ENCODE data around the gene RNF138. TPM values are rescaled to one million over a fixed set of nuclear protein-coding genes. Genes with fewer than 3 reads are reported as not detected.
"Not testable (repeated sequence)": the region's sequence is repeated elsewhere in the genome, so short reads cannot be mapped to it uniquely, and the experiment has no call there.

RNF138 gene
- total RNA-seq, 2 donors from 2014 or later = 45.2 to 59.6 TPM

DNA sequence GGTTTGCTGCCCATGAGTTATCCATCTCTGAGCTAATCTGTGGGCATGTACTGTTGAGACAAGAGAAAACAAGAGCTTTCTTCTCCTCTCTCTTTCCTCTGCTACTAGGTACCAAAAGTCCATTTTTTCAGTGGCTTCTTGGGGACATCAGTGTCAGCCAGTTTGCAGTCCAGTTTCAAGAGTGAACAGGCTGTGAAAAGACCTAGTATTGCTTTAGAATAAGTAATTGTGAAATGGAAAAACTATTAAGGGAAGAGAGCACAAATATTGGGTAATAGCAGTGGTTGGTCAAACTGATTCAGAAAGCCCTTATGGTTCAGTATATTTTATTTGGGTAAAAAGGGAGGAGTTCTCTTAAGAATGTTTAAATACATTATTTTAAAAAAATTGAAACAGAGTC lies 65.2 kb downstream of the RNF138 start:
- H3K36me3 Mint-ChIP-seq (ENCODE audit: low read depth) = no peaks in the 10 kb centered on the region
- no peak for DNase-seq
- no peaks in the 10 kb centered on the region for H3K4me1 ChIP-seq (ENCODE audit: control insufficient read depth, insufficient read depth, low read length)
- H3K9me3 ChIP-seq (ENCODE audit: control insufficient read depth, low read length) = no peaks in the 10 kb centered on the region
- no peak overlapping the region for H3K4me3 ChIP-seq (ENCODE audit: low read length)
- H3K27me3 ChIP-seq (ENCODE audit: control insufficient read depth, insufficient read depth, low read length, poor library complexity, severe bottlenecking) = peaks cover 5% of the 10 kb centered on the region
- no peak overlapping the region for H3K9ac ChIP-seq (ENCODE audit: extremely low read depth, low read length, poor library complexity, severe bottlenecking)
- H3K4me1 Mint-ChIP-seq = peaks cover 4% of the 10 kb centered on the region
- H3K36me3 ChIP-seq (ENCODE audit: control insufficient read depth, insufficient read depth, low read length) = no peaks in the 10 kb centered on the region
- H3K9me3 Mint-ChIP-seq = no peaks in the 10 kb centered on the region
- TF ChIP-seq, protein P1, sequence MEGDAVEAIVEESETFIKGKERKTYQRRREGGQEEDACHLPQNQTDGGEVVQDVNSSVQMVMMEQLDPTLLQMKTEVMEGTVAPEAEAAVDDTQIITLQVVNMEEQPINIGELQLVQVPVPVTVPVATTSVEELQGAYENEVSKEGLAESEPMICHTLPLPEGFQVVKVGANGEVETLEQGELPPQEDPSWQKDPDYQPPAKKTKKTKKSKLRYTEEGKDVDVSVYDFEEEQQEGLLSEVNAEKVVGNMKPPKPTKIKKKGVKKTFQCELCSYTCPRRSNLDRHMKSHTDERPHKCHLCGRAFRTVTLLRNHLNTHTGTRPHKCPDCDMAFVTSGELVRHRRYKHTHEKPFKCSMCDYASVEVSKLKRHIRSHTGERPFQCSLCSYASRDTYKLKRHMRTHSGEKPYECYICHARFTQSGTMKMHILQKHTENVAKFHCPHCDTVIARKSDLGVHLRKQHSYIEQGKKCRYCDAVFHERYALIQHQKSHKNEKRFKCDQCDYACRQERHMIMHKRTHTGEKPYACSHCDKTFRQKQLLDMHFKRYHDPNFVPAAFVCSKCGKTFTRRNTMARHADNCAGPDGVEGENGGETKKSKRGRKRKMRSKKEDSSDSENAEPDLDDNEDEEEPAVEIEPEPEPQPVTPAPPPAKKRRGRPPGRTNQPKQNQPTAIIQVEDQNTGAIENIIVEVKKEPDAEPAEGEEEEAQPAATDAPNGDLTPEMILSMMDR (conservative IDR thresholded peaks at IDR 0.05) = no peak
- H3K4me3 Mint-ChIP-seq = no peak overlapping the region
- H3K27ac Mint-ChIP-seq = no peak overlapping the region
- peaks cover 13% of the 10 kb centered on the region for H3K27me3 Mint-ChIP-seq (ENCODE audit: insufficient read depth)
- H3K27ac ChIP-seq (ENCODE audit: low read depth, low read length) = no peak overlapping the region

DNA sequence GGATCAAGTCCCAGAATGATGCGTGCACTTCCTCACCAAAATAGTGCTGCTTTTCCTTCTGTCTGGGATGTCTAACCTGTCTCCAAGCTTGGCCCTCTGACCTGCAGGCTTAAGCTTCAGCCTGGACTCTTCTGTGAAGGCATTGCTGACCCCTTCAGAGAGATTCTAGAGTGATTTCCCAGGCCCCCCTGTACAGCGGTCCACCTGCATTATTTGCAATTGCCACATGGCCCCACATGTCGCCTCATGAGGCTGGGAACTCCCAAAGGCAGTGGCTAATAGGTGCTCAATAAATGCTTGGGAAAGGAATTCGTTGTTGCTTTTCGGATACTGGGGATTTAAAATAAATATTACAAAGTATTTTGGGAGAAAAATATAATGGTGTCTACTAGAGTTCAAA lies 65.9 kb downstream of the RNF138 start:
- no peak overlapping the region for H3K9ac ChIP-seq (ENCODE audit: extremely low read depth, low read length, poor library complexity, severe bottlenecking)
- Mint-ChIP-seq H3K4me1 (peaks cover 4% of the 10 kb centered on the region), H3K9me3 (no peaks in the 10 kb centered on the region), H3K27ac (no peak overlapping the region), H3K4me3 (no peak overlapping the region), H3K27me3 (ENCODE audit: insufficient read depth) (peaks cover 13% of the 10 kb centered on the region), H3K36me3 (ENCODE audit: low read depth) (no peaks in the 10 kb centered on the region)
- H3K36me3 ChIP-seq (ENCODE audit: control insufficient read depth, insufficient read depth, low read length) = no peaks in the 10 kb centered on the region
- H3K27ac ChIP-seq (ENCODE audit: low read depth, low read length) = no peak overlapping the region
- TF ChIP-seq, protein P1 (conservative IDR thresholded peaks at IDR 0.05) = no peak
- no peak for DNase-seq
- H3K4me3 ChIP-seq (ENCODE audit: low read length) = no peak overlapping the region
- no peaks in the 10 kb centered on the region for H3K9me3 ChIP-seq (ENCODE audit: control insufficient read depth, low read length)
- H3K4me1 ChIP-seq (ENCODE audit: control insufficient read depth, insufficient read depth, low read length) = no peaks in the 10 kb centered on the region
- 82 to 90% methylated on average over 5 of the region's 5 CpGs for WGBS, 2 experiments (ENCODE audit: insufficient coverage in 1 of 2, insufficient read length in 1 of 2)
- H3K27me3 ChIP-seq (ENCODE audit: control insufficient read depth, insufficient read depth, low read length, poor library complexity, severe bottlenecking) = peaks cover 5% of the 10 kb centered on the region

- DNase-seq = peak; percentile 94
- H3K27me3 ChIP-seq (ENCODE audit: control insufficient read depth, insufficient read depth, low read length, poor library complexity, severe bottlenecking) = peaks cover 5% of the 10 kb centered on the region
- TF ChIP-seq, protein P1 (conservative IDR thresholded peaks at IDR 0.05) = peak; percentile 93
- 26 to 29% methylated on average over 10 to 22 of the region's 22 CpGs for WGBS, 2 experiments (ENCODE audit: insufficient coverage in 1 of 2, insufficient read length in 1 of 2)
- H3K27ac Mint-ChIP-seq = no peak overlapping the region
- H3K27me3 Mint-ChIP-seq (ENCODE audit: insufficient read depth) = peaks cover 13% of the 10 kb centered on the region
- peak overlapping the region; percentile 34 for H3K4me3 Mint-ChIP-seq
- H3K4me1 Mint-ChIP-seq = peaks cover 4% of the 10 kb centered on the region
- no peak overlapping the region for H3K9ac ChIP-seq (ENCODE audit: extremely low read depth, low read length, poor library complexity, severe bottlenecking)
- H3K9me3 ChIP-seq (ENCODE audit: control insufficient read depth, low read length) = no peaks in the 10 kb centered on the region
- H3K4me1 ChIP-seq (ENCODE audit: control insufficient read depth, insufficient read depth, low read length) = no peaks in the 10 kb centered on the region
- no peaks in the 10 kb centered on the region for H3K9me3 Mint-ChIP-seq
- H3K36me3 ChIP-seq (ENCODE audit: control insufficient read depth, insufficient read depth, low read length) = no peaks in the 10 kb centered on the region
- H3K36me3 Mint-ChIP-seq (ENCODE audit: low read depth) = no peaks in the 10 kb centered on the region
- no peak overlapping the region for H3K4me3 ChIP-seq (ENCODE audit: low read length)
- H3K27ac ChIP-seq (ENCODE audit: low read depth, low read length) = no peak overlapping the region
These were observed 66.5 kb downstream of the RNF138 start for GRCh38 chr18:32158108-32158624.

GRCh38 chr18:32158631-32159030 lies 67.0 kb downstream of the RNF138 start:
- H3K4me1 Mint-ChIP-seq; H3K27ac ChIP-seq (ENCODE audit: low read depth, low read length): not testable (repeated sequence)

More at GRCh38 chr18:32158631-32159030, 67.0 kb downstream of the RNF138 start:
- H3K4me3 ChIP-seq (ENCODE audit: low read length); H3K9me3 ChIP-seq (ENCODE audit: control insufficient read depth, low read length); H3K36me3 ChIP-seq (ENCODE audit: control insufficient read depth, insufficient read depth, low read length); H3K27me3 ChIP-seq (ENCODE audit: control insufficient read depth, insufficient read depth, low read length, poor library complexity, severe bottlenecking); H3K4me1 ChIP-seq (ENCODE audit: control insufficient read depth, insufficient read depth, low read length); H3K9me3 Mint-ChIP-seq; H3K27ac Mint-ChIP-seq; DNase-seq; H3K9ac ChIP-seq (ENCODE audit: extremely low read depth, low read length, poor library complexity, severe bottlenecking); H3K36me3 Mint-ChIP-seq (ENCODE audit: low read depth): not testable (repeated sequence)
- 95% methylated on average over 8 of the region's 9 CpGs for WGBS, 2 experiments (ENCODE audit: insufficient coverage in 1 of 2, insufficient read length in 1 of 2)
- Mint-ChIP-seq H3K4me3 (peak overlapping the region; percentile 34), H3K27me3 (ENCODE audit: insufficient read depth) (peaks cover 13% of the 10 kb centered on the region)

All from endodermal cell (in vitro differentiated cells).